Measurements from ENCODE around the gene AKAP11.

Gene AKAP11

DNA sequence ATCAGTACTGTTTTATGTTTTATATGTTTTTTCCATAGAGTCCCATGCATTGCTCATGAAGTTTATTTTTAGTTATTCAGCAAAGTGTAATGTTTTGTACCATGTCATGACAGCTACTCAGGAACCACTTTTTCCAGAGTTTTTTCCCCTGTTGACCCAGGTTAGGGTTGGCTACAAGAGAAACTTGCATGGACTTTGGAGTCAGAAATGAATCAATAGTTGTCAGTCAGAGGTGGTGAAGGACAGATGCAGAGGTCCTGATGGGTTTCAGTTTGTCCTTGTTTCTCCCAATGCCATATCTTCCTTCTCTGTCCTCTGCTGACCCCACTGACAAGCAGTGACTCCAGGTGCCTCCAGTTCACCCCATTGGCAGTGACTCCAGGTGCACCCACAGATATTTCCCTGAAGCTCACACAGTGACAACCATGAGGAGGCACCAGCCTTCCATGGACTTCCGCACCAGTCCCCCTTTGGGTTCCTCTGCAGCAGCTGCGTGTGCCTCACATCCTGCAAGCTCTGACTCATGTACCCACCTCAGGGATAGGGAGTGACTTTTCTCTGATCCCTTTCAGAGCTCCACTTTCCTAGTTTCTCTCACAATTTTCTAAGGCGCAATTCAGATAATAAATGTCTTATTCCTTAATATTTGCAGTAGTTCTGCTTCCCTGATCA, 92.1 kb downstream of the AKAP11 start:
- DNase-seq = peak; percentile 3
- in situ Hi-C loops (cut with HindIII; ENCODE audit: low pct_ligation_motif_present, low pct_unique_long_range_greater_than_20kb, low sequenced_read_pairs) = no loop called here

DNA sequence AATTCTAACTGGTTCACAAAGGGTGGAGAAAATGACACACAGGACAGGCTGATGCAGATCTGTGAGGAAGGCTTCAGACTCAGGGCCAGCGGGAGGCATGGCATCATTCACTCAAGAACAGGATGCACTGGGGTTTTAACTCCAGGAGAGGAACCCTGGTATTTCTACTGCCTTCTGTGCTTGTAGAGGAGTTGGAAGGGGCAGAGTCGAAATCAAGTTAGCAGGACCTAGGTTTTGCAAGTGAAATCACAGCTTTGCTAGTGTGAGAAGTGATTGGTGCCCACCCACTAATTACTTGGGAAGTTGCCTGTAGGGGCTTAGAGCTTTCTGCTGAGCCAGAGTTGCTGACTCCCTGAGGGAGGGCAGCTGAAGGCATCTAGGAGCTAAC, 92.7 kb downstream of the AKAP11 start:
- DNase-seq = no peak
- in situ Hi-C loops (cut with HindIII; ENCODE audit: low pct_ligation_motif_present, low pct_unique_long_range_greater_than_20kb, low sequenced_read_pairs) = no loop called here

DNA sequence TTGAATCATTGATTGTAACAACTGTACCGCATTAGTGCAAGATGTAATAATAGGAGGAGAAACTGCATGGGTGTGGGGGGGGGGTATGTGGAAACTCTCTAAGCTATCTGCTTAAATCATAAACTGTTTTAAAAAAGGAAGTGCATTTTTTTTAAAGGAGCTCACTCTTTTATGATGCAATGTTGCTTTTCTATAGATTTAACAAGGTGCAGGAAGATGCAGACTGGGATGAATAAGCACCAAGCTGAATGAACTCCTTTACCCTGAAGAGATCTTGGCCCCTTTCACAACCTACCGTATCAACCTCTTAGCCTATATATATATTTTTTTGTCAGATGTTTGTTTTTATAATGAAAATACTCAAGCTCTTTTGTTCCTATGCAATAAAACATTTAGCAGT, 95.9 kb downstream of the AKAP11 start:
- no peak for DNase-seq
- in situ Hi-C loops (cut with HindIII; ENCODE audit: low pct_ligation_motif_present, low pct_unique_long_range_greater_than_20kb, low sequenced_read_pairs) = no loop called here

DNA sequence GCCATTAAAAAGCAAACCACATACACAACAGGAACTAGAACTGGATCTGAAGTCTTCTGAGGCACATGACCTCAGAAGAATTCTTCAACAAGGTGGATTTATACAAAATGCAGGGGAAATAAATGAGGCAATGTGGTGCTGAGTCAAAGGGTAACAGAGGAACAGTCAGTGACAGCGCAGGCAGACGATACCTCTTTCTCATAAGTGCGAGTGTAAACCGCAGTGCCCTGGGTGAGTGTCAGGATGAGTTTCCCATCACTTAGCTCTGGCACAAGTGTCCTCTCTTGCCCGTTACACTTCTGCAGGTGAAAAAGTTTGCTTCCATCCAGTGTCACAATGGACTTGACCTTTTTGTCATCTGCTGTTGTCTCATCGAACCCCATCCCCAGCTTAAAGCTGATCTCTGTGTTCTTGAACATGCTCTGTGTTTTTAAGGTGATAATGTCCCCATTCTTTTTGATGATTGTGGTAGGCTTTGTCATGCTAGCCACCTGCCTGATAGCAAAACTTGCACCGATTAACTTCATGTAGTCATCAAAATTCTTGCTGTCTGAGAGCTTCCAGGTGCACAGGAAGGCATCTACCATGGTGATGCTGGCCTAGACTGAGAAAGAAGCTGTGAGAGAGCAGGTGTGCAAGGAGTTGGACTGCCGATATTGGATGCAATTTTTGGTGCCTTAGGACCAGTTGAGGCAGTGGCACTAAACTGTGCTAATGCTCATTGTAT, 97.3 kb downstream of the AKAP11 start:
- DNase-seq = no peak
- in situ Hi-C loops (cut with HindIII; ENCODE audit: low pct_ligation_motif_present, low pct_unique_long_range_greater_than_20kb, low sequenced_read_pairs) = no loop called here

DNA sequence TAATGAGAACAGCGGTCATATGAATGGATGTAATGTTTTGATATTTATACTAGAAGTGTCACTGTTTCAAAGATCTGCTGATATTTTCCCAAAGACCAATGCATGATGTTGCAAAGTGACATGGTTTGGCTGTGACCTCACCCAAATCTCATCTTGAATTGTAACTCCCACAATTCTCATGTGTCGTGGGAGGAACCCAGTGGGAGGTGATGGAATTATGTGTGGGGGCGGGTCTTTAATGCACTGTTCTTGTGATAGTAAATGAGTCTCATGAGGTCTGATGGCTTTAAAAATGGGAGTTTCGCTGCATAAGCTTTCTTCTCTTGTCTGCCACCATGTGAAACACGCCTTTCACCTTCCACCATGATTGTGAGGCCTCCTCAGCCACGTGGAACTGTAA, 98.3 kb downstream of the AKAP11 start:
- no peak for DNase-seq
- in situ Hi-C loops (cut with HindIII; ENCODE audit: low pct_ligation_motif_present, low pct_unique_long_range_greater_than_20kb, low sequenced_read_pairs) = no loop called here
